ENCODE data around the gene CNTNAP2. TPM values are rescaled to one million over a fixed set of nuclear protein-coding genes. Genes with fewer than 3 reads are reported as not detected.

The CNTNAP2 gene
- total RNA-seq, 4 donors from 2014 or later: 0.29 to 0.88 (median 0.33) TPM; not detected in 1

DNA sequence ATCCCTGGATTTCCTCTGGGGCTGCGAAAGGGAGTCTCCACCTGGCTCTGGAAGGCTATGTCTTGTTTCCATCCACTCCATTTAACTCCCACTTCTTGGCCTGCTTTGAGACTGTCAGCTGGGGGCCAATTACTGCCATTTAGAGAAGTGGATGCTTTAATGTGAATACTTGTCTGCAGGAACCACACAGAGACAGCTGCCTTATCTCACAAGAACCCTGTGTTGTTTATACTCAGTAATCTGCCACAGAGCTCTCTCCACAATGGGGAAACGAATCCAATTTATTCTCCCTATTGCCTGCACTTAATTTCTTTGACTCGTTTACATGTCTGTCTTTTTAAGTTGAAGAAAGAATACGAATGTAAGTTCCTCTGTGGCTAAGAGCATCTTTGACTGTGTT, 1687.0 kb downstream of the CNTNAP2 start:
- Histone ChIP-seq H3K4me1 (no peaks in the 10 kb centered on the region), H3K4me3 (replicated peaks in 1 of 3) (no peak overlapping the region), H3K27ac (no peak overlapping the region), H3K36me3 (no peaks in the 10 kb centered on the region), H3K9me3 (no peaks in the 10 kb centered on the region), H3K27me3 (no peaks in the 10 kb centered on the region)
- 45 to 51% methylated on average over 4 of the region's 4 CpGs for WGBS, 2 donors
- no peak for DNase-seq
- intact Hi-C loops (cut with DNase I): no loop called here
- TF ChIP-seq POLR2A (IDR thresholded peaks at IDR 0.05): no peak
- TF ChIP-seq, protein P1, sequence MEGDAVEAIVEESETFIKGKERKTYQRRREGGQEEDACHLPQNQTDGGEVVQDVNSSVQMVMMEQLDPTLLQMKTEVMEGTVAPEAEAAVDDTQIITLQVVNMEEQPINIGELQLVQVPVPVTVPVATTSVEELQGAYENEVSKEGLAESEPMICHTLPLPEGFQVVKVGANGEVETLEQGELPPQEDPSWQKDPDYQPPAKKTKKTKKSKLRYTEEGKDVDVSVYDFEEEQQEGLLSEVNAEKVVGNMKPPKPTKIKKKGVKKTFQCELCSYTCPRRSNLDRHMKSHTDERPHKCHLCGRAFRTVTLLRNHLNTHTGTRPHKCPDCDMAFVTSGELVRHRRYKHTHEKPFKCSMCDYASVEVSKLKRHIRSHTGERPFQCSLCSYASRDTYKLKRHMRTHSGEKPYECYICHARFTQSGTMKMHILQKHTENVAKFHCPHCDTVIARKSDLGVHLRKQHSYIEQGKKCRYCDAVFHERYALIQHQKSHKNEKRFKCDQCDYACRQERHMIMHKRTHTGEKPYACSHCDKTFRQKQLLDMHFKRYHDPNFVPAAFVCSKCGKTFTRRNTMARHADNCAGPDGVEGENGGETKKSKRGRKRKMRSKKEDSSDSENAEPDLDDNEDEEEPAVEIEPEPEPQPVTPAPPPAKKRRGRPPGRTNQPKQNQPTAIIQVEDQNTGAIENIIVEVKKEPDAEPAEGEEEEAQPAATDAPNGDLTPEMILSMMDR (IDR thresholded peaks at IDR 0.05): no peak

DNA sequence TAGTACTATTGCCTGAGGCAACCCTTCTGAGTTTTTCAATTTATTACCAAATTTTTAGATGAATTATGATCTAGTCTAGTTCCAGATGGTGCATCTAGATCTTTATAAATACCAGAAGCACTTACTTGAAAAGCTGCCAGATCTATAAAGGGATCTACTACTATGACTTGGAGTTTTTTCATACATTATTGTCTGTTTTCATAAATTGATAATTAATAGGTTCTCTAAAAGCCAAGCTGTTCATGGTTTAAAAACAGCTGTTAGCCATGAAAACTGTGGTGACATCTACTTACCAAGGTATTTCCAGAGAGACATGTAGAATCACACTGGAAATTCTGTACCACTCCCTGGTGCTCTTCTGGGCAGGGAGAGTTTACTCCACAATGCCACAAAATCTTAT, 1687.4 kb downstream of the CNTNAP2 start:
- Histone ChIP-seq H3K9me3 (no peaks in the 10 kb centered on the region), H3K27me3 (no peaks in the 10 kb centered on the region), H3K4me3 (replicated peaks in 1 of 3) (no peak overlapping the region), H3K27ac (no peak overlapping the region), H3K36me3 (no peaks in the 10 kb centered on the region), H3K4me1 (no peaks in the 10 kb centered on the region)
- DNase-seq: no peak
- TF ChIP-seq POLR2A (IDR thresholded peaks at IDR 0.05): no peak
- TF ChIP-seq, protein P1 (IDR thresholded peaks at IDR 0.05): no peak
- intact Hi-C loops (cut with DNase I): no loop called here

DNA sequence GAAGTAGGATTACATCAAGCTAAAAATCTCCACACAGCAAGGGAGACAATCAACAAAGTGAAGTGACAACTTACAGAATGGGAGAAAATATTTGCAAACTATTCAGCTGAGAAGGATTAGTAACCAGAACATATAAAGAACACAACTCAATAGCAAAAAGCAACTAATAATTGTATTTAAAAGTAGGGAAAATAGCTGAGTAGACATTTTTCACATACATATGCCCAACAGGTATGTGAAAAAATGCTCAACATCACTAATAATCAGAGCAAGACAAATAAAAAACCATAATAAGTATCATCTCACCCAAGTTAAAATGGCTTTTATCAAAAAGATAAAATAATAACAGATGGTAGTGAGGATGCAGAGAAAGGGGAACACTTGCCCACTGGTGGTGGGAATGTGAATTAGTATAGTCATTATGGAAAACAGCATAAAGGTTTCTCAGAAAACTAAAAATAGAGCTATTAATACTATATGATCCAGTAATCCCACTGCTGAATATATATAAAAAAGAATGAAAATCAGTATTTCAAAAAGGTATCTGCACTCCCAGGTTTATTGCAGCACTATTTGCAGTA, 1689.5 kb downstream of the CNTNAP2 start:
- DNase-seq: no peak
- TF ChIP-seq, protein P1 (IDR thresholded peaks at IDR 0.05): no peak
- no peak for TF ChIP-seq POLR2A (IDR thresholded peaks at IDR 0.05)
- Histone ChIP-seq H3K27ac (no peak overlapping the region), H3K36me3 (no peaks in the 10 kb centered on the region), H3K4me1 (no peaks in the 10 kb centered on the region), H3K4me3 (replicated peaks in 1 of 3) (no peak overlapping the region), H3K27me3 (no peaks in the 10 kb centered on the region), H3K9me3 (no peaks in the 10 kb centered on the region)
- intact Hi-C loops (cut with DNase I): no loop called here

DNA sequence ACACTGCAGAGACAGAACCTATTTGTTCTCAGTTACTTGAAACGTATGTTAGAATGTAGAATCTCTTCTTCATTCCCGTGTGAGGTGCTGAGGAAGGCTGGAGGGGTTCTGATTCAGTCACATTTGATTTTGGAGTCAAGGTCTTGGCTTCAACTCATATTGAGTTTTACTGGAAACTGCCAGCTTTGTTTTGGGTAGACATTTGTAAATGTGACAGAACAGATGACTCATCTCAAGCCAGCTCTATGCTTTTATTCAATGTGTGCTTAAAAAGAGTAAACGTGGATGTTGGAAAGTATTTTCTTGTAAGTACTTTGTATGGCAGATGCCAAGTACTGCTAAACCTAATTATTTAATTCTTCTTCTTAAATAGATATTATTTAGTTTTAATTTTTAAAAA, 1693.2 kb downstream of the CNTNAP2 start:
- no peak overlapping the region for H3K4me3 ChIP-seq (replicated peaks in 1 of 3)
- intact Hi-C loops (cut with DNase I): no loop called here
- H3K9me3 ChIP-seq: no peaks in the 10 kb centered on the region
- no peak for DNase-seq
- TF ChIP-seq POLR2A (IDR thresholded peaks at IDR 0.05): no peak
- TF ChIP-seq, protein P1 (IDR thresholded peaks at IDR 0.05): no peak
- no peaks in the 10 kb centered on the region for H3K36me3 ChIP-seq
- no peak overlapping the region for H3K27ac ChIP-seq
- WGBS, 2 donors: 70 to 72% methylated on average over 3 of the region's 3 CpGs
- no peaks in the 10 kb centered on the region for H3K27me3 ChIP-seq
- no peaks in the 10 kb centered on the region for H3K4me1 ChIP-seq

DNA sequence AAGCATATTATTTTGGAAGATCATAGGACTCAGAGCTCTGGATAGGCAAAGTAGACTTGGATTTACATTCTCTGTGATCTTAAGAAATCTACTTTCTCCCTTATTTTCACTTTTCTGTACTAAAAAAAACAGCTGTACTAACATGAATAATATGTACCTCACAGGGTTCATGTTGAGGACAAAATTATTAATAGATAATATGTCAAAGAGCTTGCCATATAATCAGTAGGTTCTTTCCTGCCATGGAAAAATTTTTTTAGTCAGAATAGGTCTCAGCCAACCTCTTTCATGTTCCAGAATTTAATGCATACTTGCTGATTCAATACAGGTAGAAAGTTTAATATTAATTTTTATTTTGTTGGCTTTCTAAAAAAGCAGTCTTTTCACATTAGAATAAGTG, 1693.7 kb downstream of the CNTNAP2 start:
- Histone ChIP-seq H3K4me1 (no peaks in the 10 kb centered on the region), H3K27ac (no peak overlapping the region), H3K9me3 (no peaks in the 10 kb centered on the region), H3K36me3 (no peaks in the 10 kb centered on the region), H3K4me3 (replicated peaks in 1 of 3) (no peak overlapping the region), H3K27me3 (no peaks in the 10 kb centered on the region)
- intact Hi-C loops (cut with DNase I): no loop called here
- DNase-seq: no peak
- no peak for TF ChIP-seq POLR2A (IDR thresholded peaks at IDR 0.05)
- TF ChIP-seq, protein P1 (IDR thresholded peaks at IDR 0.05): no peak
